Bronchial epithelial cell (primary cell): ENCODE data around the gene GANAB. TPM values are rescaled to one million over a fixed set of nuclear protein-coding genes. Genes with fewer than 3 reads are reported as not detected.
"Not testable (repeated sequence)": the region's sequence is repeated elsewhere in the genome, so short reads cannot be mapped to it uniquely, and the experiment has no call there.

Experiments used
- DNase-seq: peaks from one replicate; pipeline ENCODE4 v3.0.0-alpha.2; 2010; ENCODE audit warnings: low read depth
- FAIRE-seq: peaks from 2 replicates; lab custom pipeline; 2011; peaks lifted over from hg19 to GRCh38; lab: Jason Lieb, UNC
- H3K27me3 ChIP-seq: 2 replicates; pipeline ENCODE4 v1.5.1; 2011; ENCODE audit warnings: low read length; ENCODE audit not compliant: control insufficient read depth, insufficient read depth
- H3K36me3 ChIP-seq: 2 replicates; pipeline ENCODE4 v1.5.1; 2011; ENCODE audit warnings: low read length; ENCODE audit not compliant: control insufficient read depth, insufficient read depth
- H3K4me3 ChIP-seq: 2 replicates; pipeline ENCODE4 v1.5.1; 2011; ENCODE audit warnings: mild to moderate bottlenecking, low read depth, low read length, control low read depth
- total RNA-seq: library from RNA; depleted of rRNA; stranded (reverse); fragments of >200 nt; gene quantifications from 2 replicates; pipeline ENCODE4 v1.2.1, GENCODE V29; 2014
- TF ChIP-seq, protein P1 (sequence below): IDR thresholded peaks from 2 replicates; pipeline ENCODE4 v1.5.1; 2011; ENCODE audit warnings: mild to moderate bottlenecking, moderate library complexity, low read length, control low read depth, inconsistent platforms; ENCODE audit not compliant: insufficient read depth, severe bottlenecking

GANAB gene
- total RNA-seq, 1 donor from 2014 or later, result 138 TPM

DNA sequence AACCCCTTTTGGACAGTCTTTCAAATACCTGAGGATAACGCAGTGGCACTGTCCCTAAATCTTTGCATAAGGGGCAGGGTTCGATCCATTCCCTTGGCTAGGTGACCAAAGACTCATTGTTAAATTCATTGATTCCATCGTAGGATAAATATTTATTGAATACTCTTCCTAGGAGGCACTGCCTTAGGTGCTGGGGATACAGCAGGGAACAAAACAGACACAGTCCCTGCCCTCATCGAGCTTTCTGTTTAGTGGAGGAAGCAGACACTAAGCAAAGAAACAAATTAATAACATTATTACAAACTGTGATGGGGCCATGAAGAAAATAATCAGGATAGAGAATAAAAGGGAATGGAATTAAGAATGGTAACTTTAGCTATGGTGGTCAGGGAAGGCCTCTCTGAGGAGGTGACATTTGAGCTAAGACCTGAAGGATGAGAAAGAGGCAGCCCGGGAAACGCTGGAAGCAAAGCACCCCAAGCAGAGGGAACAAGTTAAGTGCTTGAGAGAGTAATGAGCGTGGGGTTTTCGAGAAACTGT, 25.3 kb downstream of the GANAB start:
- Histone ChIP-seq H3K4me3 (peak overlapping the region; percentile 68), H3K27me3 (no peaks in the 10 kb centered on the region), H3K36me3 (peaks cover 14% of the 10 kb centered on the region)
- TF ChIP-seq, protein P1, sequence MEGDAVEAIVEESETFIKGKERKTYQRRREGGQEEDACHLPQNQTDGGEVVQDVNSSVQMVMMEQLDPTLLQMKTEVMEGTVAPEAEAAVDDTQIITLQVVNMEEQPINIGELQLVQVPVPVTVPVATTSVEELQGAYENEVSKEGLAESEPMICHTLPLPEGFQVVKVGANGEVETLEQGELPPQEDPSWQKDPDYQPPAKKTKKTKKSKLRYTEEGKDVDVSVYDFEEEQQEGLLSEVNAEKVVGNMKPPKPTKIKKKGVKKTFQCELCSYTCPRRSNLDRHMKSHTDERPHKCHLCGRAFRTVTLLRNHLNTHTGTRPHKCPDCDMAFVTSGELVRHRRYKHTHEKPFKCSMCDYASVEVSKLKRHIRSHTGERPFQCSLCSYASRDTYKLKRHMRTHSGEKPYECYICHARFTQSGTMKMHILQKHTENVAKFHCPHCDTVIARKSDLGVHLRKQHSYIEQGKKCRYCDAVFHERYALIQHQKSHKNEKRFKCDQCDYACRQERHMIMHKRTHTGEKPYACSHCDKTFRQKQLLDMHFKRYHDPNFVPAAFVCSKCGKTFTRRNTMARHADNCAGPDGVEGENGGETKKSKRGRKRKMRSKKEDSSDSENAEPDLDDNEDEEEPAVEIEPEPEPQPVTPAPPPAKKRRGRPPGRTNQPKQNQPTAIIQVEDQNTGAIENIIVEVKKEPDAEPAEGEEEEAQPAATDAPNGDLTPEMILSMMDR, result no peak
- FAIRE-seq (no peak), DNase-seq (no peak)

DNA sequence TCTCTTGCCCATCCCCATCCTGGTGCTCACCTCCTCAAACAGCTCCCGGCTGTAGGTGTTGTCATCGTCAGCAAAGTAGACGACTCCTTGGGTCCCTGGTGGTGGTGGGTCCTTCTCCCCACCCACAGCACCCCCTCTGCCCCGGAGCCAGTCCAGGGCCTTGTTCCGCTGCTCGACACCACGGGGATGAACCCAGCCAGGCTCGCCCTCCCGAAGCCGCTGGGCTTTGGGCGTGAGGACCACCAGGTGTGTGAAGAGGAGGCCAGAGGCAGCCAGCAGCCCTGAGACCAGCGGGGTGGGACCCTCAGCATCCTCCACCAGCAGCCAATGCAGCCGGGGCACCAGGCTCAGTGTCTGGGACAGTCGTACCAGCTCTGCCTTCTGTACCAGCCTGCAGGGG, 29.5 kb downstream of the GANAB start:
- H3K36me3 ChIP-seq, H3K4me3 ChIP-seq, FAIRE-seq, H3K27me3 ChIP-seq, DNase-seq: not testable (repeated sequence)

DNA sequence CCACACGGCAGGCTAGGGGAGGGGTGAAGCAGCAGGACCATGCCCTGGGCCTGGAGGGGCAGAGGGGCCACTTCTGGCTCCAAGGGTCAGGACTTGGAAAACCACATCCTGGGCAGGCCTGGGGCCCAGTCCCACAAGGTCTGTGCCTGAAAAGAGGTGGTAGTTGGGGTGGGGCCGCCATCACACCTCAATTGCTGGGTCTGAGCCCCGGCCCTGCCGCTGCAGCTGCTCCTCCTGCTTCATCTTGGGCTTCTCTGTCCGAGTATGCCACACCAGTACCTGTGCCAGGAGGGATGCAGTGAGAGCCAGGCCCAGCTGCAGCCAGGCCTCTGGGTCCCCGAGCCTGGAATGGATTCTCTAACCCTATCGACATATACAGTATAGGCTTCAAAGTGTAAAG, 30.9 kb downstream of the GANAB start:
- Histone ChIP-seq H3K27me3 (no peaks in the 10 kb centered on the region), H3K4me3 (no peak overlapping the region), H3K36me3 (peaks cover 8% of the 10 kb centered on the region)
- DNase-seq (no peak), FAIRE-seq (no peak)
- TF ChIP-seq, protein P1, result no peak

DNA sequence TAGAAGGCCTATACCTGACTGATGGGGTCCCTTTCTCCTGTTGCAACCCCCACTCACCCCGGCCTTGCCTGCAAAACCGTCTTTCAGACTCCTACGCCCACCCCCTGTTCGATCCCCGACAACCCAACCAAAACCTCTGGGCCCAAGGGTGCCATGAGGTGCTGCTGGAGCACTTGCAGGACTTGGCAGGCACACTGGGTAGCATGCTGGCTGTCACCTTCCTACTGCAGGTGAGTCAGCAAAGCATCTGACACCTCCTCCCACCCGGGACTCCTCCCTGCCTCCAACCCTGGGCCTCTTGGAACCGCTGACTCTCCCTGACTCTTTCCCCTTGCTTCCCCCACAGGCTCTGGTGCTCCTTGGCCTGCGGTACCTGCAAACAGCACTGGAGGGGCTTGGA, 32.1 kb downstream of the GANAB start:
- FAIRE-seq, result peak; percentile 84
- DNase-seq, result peak; percentile 73
- Histone ChIP-seq H3K36me3 (peaks cover 10% of the 10 kb centered on the region), H3K4me3 (no peak overlapping the region), H3K27me3 (no peaks in the 10 kb centered on the region)
- TF ChIP-seq, protein P1, result no peak

DNA sequence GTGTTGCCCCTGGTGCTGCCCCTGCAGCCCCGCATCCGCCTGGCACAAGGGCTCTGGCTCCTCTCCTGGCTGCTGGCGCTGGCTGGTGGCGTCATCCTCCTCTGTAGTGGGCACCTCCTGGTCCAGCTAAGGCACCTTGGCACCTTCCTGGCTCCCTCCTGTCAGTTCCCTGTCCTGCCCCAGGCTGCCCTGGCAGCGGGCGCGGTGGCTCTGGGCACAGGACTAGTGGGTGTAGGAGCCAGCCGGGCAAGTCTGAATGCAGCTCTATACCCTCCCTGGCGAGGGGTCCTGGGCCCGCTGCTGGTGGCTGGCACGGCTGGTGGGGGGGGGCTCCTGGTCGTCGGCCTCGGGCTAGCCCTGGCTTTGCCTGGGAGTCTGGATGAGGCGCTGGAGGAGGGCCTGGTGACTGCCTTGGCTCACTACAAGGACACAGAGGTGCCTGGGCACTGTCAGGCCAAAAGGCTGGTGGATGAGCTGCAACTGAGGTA, 33.1 kb downstream of the GANAB start:
- FAIRE-seq, result no peak
- TF ChIP-seq, protein P1, result no peak
- Histone ChIP-seq H3K27me3 (no peaks in the 10 kb centered on the region), H3K36me3 (peaks cover 13% of the 10 kb centered on the region), H3K4me3 (no peak overlapping the region)
- no peak for DNase-seq

DNA sequence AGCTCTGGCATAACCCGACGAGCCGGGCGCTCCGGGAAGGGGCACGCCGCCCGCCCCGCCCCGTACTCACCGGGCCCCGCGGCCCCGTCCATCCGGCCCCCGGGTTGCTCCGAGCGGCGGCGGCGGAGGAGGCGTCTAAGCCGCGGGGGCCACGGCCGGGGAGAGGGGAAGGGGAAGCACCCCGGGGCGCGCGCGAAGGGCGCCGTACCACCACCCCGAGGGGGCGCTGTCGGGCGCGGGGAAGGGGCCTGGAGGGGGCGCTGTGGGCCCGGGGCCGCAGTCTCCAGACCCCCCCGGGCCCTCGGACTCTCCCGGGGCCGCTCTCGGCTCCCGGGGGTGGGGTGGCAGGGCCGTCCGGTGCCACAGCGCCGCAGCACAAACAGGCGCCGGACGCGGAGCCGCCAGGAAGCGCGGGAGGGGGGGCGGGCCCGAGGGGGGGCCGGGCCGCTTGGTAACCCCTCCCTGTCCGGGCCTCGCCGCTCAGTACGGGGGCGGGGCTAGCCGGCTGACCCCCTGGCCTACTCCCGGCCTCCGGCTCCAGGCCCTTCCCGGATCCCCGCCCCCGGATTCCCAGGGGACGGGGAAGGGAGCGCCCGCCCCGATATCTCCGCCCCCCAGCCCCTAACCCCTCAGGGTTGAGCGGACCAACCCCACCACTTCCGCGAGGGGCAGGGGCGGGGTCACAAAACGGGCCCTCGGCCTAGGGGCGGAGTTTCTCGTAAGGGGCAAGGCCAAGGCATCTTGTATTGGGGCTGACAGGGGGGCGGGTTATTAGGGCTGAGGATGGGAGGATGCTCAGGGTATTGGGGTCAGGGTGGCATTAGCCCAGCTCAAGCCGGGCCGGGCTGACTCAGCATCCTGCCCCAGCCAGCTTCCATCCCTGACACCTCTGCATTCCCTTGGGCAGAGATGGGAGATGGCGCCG, 33.8 kb downstream of the GANAB start, which contains the start of the genes EML3 and ROM1:
TSS of gene EML3 (minus strand) at position 410 of the 925 bp plus-strand sequence. CDS start at position 92, 318 bp downstream.
TSS of gene ROM1 (plus strand) at position 892 of the 925 bp plus-strand sequence. CDS start at position 917, 25 bp downstream.
- TF ChIP-seq, protein P1, result peak; percentile 96
- Histone ChIP-seq H3K27me3 (no peaks in the 10 kb centered on the region), H3K4me3 (peak within 1 kb of the TSS; percentile 52), H3K36me3 (peaks cover 13% of the 10 kb centered on the region)
- FAIRE-seq (no peak), DNase-seq (peak; percentile 58)
